Measurements from ENCODE around the gene GRM7. TPM values are rescaled to one million over a fixed set of nuclear protein-coding genes. Genes with fewer than 3 reads are reported as not detected.

GRM7 gene
- total and polyA plus RNA-seq, 8 donors = 0.05 to 2.2 TPM; not detected in 6

- H3K4me1 ChIP-seq = no peaks in the 10 kb centered on the region
- DNase-seq = no peak
- 66 to 87% (median 80%) methylated on average over 3 of the region's 3 CpGs for WGBS, 5 donors
Measured at GRCh38 chr3:7692866-7693265, 832.0 kb downstream of the GRM7 start.

GRCh38 chr3:7693976-7694375 is 833.1 kb downstream of the GRM7 start:
- H3K9me3 ChIP-seq = no peaks in the 10 kb centered on the region
- no peak overlapping the region for H3K27ac ChIP-seq
- WGBS, 5 donors = 89 to 92% (median 91%) methylated on average over 2 of the region's 2 CpGs
- H3K4me3 ChIP-seq = no peak overlapping the region
- no peaks in the 10 kb centered on the region for H3K36me3 ChIP-seq
- no peaks in the 10 kb centered on the region for H3K27me3 ChIP-seq
- intact Hi-C loops (cut with DNase I; ENCODE audit: low total_unique reads) = no loop called here
- DNase-seq = no peak
- no peaks in the 10 kb centered on the region for H3K4me1 ChIP-seq
- no peak for TF ChIP-seq POLR2A (IDR thresholded peaks at IDR 0.05)

More at GRCh38 chr3:7692866-7693265, 832.0 kb downstream of the GRM7 start:
- H3K4me3 ChIP-seq = no peak overlapping the region
- H3K27ac ChIP-seq = no peak overlapping the region
- no peaks in the 10 kb centered on the region for H3K27me3 ChIP-seq
- TF ChIP-seq POLR2A (IDR thresholded peaks at IDR 0.05) = no peak
- no peak for TF ChIP-seq EP300 (IDR thresholded peaks at IDR 0.05)
- no peak for TF ChIP-seq POLR2AphosphoS5 (IDR thresholded peaks at IDR 0.05)
- TF ChIP-seq, protein P1, sequence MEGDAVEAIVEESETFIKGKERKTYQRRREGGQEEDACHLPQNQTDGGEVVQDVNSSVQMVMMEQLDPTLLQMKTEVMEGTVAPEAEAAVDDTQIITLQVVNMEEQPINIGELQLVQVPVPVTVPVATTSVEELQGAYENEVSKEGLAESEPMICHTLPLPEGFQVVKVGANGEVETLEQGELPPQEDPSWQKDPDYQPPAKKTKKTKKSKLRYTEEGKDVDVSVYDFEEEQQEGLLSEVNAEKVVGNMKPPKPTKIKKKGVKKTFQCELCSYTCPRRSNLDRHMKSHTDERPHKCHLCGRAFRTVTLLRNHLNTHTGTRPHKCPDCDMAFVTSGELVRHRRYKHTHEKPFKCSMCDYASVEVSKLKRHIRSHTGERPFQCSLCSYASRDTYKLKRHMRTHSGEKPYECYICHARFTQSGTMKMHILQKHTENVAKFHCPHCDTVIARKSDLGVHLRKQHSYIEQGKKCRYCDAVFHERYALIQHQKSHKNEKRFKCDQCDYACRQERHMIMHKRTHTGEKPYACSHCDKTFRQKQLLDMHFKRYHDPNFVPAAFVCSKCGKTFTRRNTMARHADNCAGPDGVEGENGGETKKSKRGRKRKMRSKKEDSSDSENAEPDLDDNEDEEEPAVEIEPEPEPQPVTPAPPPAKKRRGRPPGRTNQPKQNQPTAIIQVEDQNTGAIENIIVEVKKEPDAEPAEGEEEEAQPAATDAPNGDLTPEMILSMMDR (IDR thresholded peaks at IDR 0.05) = no peak
- intact Hi-C loops (cut with DNase I; ENCODE audit: low total_unique reads) = no loop called here
- no peaks in the 10 kb centered on the region for H3K9me3 ChIP-seq
- no peaks in the 10 kb centered on the region for H3K36me3 ChIP-seq

GRCh38 chr3:7695049-7695448 is 834.1 kb downstream of the GRM7 start:
- peak in 1 of 2 donors; percentile 10 for DNase-seq
- Histone ChIP-seq H3K9me3 (no peaks in the 10 kb centered on the region), H3K27ac (no peak overlapping the region), H3K4me1 (no peaks in the 10 kb centered on the region), H3K27me3 (no peaks in the 10 kb centered on the region), H3K4me3 (no peak overlapping the region), H3K36me3 (no peaks in the 10 kb centered on the region)
- TF ChIP-seq POLR2A (IDR thresholded peaks at IDR 0.05) = no peak
- TF ChIP-seq, protein P1 (IDR thresholded peaks at IDR 0.05) = no peak
- no peak for TF ChIP-seq POLR2AphosphoS5 (IDR thresholded peaks at IDR 0.05)
- no peak for TF ChIP-seq EP300 (IDR thresholded peaks at IDR 0.05)
- intact Hi-C loops (cut with DNase I; ENCODE audit: low total_unique reads) = no loop called here
- WGBS, 5 donors = 52 to 73% (median 56%) methylated on average over 1 of the region's 1 CpG

DNA sequence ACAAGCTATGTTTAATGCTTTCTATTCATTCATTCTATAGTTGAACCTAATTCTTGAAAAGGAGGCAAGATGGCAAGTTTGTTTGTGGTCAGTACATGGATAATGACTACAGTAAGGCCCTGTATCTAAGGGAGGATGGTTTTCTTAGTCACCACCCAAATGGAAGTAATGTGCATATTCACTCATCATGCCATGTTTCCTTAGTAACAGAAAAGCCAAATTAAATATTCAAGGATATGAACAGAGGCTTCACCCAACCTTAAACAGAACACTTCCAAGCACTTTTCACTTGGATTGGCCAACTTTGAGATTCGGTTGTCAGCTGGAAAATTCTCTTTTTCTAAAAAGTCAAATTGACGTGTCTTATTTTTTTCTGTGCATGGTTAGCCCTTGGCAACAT is 835.4 kb downstream of the GRM7 start:
- Histone ChIP-seq H3K27ac (no peak overlapping the region), H3K4me3 (no peak overlapping the region), H3K36me3 (no peaks in the 10 kb centered on the region), H3K9me3 (no peaks in the 10 kb centered on the region), H3K4me1 (no peaks in the 10 kb centered on the region), H3K27me3 (no peaks in the 10 kb centered on the region)
- TF ChIP-seq EP300 (IDR thresholded peaks at IDR 0.05) = no peak
- TF ChIP-seq, protein P1 (IDR thresholded peaks at IDR 0.05) = no peak
- TF ChIP-seq POLR2AphosphoS5 (IDR thresholded peaks at IDR 0.05) = no peak
- no peak for TF ChIP-seq POLR2A (IDR thresholded peaks at IDR 0.05)
- 77 to 96% (median 90%) methylated on average over 2 of the region's 2 CpGs for WGBS, 5 donors
- DNase-seq = no peak
- intact Hi-C loops (cut with DNase I; ENCODE audit: low total_unique reads) = no loop called here

GRCh38 chr3:7697548-7697947 is 836.6 kb downstream of the GRM7 start:
- Histone ChIP-seq H3K36me3 (no peaks in the 10 kb centered on the region), H3K27me3 (no peaks in the 10 kb centered on the region), H3K27ac (no peak overlapping the region), H3K4me3 (no peak overlapping the region), H3K4me1 (no peaks in the 10 kb centered on the region), H3K9me3 (no peaks in the 10 kb centered on the region)
- TF ChIP-seq POLR2AphosphoS5 (IDR thresholded peaks at IDR 0.05) (no peak), EP300 (IDR thresholded peaks at IDR 0.05) (no peak), POLR2A (IDR thresholded peaks at IDR 0.05) (no peak)
- TF ChIP-seq, protein P1 (IDR thresholded peaks at IDR 0.05) = no peak
- 80 to 89% (median 85%) methylated on average over 4 of the region's 4 CpGs for WGBS, 5 donors
- no peak for DNase-seq
- intact Hi-C loops (cut with DNase I; ENCODE audit: low total_unique reads) = no loop called here
